SK-N-DZ (cell line): ENCODE results near the gene TBX15.

Experiments used
- DNase-seq: peaks from one replicate; pipeline ENCODE4 v3.0.0-alpha.2; 2015; ENCODE audit warnings: low spot score

TBX15 gene

DNA sequence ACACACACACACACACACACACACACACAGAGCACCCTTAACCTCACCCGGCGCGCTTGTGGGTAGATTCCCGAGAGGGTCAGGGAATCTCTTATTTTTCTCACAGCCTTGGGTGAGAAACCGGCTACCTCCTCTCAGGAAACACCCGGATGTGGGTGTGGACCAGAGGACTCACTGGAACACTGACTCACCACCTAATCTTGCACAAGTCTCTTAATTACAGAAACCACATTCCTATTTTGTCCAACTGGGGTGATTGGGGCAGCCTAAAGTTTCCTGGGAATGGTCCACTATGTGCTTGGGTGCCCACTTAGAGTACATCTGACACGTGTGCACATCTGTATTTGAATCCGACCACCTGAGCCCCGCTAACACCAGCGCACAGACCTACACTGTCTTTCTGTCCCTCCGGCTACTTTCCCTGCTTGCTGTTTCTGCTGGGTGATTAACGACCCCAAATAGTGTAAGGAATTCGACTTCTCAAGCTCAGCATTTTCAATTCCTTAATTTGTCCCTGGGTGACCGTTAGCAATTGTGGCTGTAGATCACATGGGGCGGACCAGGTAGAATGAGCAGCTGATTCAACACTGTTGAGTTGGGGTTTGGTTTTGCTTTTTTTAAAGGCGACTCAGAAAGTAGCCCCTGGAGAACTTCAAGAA, 14.0 kb upstream of the TBX15 start:
- no peak for DNase-seq

DNA sequence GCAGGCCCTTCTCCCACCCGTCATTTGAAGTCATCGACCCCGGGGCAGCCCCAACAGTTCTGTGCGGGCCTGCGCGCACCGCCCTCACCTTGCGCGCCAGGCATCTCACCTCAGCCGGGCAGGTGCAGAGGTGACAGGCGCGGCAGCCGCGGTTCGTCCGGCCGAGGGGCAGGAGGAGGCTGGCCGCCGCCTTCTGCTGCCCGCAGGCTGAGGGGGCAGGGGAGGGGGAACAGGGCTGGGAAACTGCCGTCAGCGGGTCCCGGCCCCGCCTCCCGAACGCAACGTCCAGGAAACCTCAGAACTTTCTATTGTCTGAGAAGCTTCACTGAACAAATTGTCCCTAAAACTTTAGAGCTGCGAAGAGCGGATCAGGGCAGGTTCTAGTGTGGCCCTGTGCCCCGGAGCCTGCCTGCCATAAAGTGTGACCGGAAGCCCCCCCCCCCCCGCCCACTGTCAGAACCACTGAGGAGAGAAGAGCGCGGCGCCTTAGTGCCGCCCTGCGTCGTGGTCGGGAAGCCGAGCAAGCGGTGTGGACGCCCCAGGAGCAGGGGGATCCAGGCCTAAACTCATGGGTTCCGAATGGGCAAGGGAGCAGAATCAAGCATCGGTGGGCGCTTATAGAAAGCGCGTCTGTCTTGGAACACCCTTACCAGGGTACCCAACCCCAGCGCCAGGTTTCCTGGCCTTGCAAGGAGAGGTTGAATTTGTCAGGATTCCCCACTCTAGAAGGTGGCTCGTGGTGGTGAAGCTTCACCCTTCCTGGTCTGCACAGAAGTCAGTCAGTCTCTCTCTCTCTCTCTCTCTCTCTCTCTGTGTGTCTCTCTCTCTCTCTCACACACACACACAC, 13.3 kb upstream of the TBX15 start:
- no peak for DNase-seq

DNA sequence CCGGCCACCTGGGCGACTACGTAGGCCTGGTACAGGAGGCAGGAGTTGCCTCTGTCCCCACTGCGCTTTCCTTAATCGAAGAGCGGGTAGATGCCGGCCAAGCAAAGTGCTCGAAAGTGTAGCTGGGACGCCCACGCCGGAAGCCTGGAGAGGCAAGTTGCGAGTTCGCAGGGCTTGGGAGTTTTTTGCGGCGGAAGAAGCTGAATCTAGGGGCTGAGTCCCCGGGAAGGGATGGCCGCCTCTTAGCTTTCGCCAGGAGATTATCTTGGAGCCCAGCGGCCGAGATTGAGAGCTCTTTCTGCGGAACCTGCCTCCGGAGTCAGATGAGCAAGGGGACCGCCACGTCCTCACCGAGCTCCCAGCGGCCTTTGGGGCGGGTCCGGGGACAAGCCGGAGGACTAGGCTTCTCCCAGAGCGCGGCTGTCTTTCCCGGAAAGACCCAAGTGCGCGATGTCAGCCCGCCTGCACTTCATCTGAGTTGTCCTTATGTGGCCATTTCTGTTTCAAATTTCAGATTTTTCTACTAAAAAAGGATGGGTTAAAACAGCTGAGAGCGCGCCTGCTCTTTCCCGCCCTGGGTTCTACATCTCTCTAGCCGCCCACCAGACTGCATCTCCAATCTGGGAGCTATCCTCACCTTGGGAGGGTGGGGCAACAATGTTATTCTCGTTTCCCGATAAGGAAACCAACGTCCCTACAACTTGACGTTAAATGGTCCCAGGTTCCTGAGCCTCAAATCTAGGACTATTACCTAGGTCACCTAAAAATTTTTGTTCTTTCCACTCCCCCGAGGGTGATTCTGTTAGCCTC, 12.4 kb upstream of the TBX15 start:
- no peak for DNase-seq

DNA sequence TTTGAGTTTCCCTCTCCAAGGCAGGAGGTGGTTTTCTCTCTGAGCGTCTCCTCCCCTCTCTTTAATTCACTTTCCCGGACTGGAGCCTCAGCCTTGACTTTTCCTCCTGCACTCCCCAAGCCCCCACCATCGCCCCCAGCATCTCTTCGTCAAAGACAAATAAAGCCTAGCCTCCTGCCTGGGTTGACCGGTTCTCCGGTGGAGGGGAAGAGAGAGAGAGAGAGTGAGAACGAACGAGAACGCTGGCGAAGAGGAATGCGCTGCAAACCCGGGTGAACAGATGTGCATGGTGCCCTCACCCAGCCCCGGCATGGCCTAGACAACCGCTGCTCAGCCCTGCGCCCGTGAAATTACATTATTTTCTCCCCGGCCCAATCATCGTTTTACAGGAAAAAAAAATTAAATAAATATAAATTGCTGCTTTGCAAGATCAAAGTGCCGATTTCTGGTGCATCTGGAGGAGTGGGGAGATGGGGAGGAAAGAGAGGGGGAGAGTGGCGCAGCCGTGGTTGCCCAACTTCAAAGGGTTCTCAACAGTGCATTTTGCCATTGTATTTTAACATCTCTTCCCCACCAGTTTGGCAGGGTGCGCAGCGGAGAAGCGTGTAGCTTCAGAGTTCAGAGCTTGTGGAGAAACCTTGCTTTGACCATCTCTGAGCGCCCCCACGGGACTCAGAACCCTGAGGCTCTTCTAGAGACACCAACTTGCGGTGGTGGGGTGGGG, 11.4 kb upstream of the TBX15 start:
- DNase-seq, result no peak

DNA sequence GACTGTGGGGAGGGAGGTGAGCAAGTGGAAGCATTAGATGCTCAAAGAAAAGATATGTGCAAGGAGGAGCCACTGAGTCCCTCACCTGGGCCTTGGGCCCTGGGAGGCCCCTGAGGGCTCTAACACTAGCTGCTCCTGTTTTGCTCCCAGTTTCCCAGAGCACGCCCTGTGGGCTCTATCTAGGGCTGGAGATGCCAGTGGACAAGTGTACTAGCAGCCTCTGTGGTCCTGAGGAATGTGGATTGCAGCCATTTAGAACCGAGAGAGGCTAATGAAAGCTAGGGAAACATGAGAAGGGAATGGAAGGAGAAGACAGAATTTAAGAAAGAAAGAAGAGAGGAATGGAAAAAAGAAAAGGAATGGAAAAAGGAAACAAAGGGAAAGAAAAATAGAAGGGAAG, 10.0 kb upstream of the TBX15 start:
- no peak for DNase-seq

DNA sequence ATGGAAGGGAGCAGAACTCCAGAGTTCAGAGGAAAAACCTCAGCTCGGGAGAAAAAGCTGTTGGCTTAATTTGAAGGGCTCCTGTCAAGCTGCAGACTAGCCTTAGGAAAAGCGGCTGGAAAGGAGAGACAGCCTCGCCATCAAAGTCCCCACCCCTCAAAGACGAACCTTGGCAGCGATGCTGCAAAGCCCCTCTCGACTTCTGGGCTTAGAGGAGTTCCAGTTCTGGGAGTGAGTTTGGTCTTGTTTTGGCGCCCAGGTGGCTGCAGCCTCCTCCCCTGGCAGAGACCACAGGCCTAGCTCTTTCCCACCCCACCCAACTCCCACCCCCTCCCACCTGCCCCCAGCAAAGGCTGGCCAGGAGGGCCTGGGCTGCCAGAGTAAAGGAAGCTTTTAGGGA, 9.1 kb upstream of the TBX15 start:
- DNase-seq, result no peak

DNA sequence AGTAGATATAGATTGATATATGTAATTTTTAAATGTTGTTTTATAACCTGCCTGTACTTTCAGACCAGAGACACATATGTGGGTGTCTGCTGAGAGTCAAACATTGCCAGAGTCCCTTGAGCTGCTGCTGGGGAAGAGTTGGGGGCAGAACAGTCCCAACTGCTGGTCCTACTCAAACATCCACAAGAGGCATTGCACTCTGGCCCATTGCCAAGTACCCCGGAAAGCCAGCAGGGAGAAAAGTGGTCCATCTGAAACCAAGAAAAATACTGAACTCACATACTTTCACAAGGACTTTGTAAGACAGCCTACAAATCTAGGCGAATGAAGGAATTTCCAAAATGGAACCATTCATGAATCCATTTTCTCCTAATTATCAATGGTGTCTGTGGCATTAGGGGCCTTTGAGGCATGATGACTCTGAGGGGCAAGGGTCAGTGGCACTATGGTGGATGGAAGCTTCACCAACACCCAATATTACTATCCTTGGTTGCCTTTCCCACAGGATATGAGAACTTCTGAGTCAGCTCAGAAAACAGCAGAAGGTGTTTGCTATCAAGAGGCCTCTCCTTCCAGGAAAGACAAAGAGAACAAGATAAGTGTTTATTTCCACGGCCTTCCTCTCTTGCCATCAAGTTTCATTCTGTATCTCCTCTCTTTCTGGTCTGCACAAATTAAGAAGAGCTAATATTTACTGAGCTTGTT, 7.3 kb upstream of the TBX15 start:
- no peak for DNase-seq

DNA sequence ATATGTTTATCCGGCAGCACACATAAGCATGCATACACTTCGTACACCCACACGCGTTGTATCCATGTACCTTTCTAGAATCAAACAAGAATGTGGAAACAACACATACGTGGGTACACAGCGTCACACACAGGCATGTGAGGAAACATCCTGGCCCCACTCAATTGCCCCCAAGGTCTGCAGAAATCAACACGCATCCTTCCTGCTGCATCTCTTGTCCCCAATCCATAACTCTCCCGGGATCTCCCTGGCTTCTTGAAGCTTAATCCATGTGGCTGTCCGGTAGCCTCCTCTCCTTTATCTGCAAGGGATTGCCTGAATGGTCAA, 5.5 kb upstream of the TBX15 start:
- no peak for DNase-seq

DNA sequence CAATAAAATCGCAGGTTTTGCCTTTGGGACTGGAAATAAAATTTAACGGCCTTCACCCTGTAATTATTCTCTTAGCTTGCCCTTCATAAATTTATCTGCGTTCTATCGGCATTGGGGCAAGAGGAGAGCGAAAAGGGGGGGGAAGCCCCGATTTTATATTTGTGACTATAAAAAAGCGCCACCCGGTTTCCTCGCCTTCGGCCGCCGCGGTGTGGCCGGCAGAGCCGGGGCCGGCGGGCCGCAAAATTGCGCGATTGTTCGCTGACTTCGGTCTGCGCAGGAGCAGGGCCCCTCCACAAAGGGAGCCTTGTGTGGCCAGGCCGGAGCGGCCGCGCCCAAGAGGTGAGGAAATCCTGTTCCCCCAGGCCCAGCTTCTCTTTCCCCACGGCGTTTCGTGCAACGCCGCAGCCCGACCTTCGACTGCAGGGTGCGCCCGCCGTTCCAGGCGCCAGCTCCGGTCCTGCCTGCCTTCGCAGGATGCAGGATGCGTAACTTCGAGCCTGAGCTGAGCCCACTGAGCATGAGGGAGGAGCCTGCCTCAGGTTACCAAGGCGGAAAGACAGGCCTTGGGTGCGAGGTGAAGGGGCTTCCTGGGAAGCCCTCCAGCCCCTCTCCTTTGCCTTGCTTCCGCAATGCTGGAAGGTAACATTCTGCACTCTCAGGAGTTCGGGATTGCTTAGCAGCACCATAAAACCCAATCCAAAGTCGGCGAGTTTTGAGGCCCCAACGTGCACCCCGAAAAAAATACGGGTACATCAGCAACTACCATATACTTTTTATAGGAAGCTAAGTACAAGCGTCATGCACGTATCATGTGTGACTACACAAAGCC, 4.9 kb upstream of the TBX15 start:
- DNase-seq, result no peak

DNA sequence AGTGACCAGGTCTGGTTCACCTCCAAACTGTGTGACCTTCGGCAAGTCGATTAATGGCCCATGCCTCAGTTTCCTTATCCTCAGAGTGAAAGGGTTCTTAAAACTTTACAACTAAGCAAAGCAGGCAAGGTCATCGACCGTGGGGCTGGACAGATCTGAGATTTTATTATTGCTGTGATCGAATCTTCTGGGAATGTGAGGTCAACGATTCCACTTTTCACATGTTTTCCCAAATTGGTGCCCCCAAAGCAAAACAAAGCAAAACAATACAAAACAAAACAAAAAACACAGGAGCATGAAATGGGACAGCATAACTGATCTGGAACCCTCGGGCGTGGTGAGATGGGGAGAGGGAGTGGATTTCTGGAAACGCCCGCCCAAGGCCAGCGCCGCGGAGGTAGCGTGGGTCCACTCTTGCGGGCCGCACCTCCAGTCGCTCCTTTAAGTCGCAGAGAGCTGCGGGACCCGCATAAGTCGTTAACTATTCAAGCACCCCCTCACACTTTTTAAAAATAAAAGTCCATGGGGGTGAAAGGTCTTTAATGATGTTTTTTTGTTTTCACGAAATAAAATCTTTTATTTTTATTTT, 4.2 kb upstream of the TBX15 start:
- DNase-seq, result no peak

DNA sequence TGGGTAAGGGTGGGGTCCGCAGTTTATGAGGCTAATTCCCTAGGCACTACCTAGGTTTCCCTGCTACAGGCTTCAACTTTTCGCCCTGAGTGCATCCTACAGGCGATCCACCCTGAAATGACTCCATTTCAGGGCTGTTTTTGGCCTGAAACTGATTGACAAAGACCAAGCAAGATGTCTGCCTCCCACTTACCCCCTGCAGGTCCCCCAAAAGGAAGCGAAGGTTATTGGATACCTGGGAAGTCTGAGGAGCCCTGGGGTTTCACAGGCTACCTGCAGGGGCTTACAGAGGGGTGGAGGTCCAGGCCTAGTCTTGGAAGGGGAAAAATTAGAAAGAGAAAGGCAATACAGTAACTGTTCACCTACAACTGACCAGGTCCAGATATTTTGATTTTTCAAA, 3.3 kb upstream of the TBX15 start:
- no peak for DNase-seq

DNA sequence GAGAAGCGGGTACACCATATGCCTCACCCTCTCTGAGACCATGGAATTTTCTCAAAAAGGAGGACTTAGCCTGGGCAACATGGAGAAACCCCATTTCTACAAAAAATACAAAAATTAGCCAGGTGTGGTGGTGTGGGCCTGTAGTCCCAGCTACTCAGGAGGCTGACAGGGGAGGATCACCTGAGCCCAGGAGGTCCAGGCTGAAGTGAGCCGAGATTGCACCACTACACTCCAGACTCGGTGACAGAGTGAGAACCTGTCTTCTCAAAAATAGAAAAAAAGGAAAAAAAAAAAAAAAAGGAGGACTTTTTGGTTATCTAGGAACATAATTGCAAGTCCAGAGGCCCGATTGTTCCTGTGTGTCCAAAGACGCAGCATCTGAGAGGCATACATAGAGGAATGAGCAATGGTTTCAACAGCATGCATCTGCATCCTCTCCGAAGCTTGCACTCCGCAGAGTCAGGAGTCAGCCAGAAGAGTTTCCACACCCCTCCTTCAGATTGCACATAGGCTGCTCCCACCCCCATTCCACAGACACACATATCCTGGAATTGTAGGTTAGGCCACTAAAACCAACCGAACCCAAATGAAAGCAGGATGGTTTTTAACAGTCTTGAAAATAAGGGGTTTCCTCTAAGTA, 2.5 kb upstream of the TBX15 start:
- DNase-seq, result no peak

DNA sequence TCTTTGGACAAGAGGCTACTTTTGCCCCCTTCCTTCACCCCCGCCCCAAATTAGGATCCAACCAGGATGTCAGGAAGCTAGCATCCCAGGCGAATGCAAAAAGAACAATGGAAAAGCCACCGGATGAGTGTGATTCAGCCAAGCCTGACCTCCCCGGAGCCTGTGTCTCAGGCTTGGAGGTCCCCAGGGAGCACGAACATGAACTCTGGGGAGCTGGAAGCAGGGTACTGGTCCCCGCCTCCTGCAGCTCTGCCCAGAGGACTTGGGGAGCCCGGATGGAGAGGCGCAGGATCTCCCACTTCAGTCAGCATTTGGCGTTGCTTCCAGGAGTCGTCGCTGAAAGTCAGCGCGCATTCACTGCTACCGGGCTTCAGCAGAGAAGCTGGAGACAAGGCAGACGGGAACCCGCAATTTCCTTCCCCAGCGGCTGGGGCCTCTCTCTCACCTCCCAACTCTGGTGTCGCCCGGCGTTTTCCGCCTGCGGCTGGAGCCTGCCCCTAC, 1.8 kb upstream of the TBX15 start:
- no peak for DNase-seq

DNA sequence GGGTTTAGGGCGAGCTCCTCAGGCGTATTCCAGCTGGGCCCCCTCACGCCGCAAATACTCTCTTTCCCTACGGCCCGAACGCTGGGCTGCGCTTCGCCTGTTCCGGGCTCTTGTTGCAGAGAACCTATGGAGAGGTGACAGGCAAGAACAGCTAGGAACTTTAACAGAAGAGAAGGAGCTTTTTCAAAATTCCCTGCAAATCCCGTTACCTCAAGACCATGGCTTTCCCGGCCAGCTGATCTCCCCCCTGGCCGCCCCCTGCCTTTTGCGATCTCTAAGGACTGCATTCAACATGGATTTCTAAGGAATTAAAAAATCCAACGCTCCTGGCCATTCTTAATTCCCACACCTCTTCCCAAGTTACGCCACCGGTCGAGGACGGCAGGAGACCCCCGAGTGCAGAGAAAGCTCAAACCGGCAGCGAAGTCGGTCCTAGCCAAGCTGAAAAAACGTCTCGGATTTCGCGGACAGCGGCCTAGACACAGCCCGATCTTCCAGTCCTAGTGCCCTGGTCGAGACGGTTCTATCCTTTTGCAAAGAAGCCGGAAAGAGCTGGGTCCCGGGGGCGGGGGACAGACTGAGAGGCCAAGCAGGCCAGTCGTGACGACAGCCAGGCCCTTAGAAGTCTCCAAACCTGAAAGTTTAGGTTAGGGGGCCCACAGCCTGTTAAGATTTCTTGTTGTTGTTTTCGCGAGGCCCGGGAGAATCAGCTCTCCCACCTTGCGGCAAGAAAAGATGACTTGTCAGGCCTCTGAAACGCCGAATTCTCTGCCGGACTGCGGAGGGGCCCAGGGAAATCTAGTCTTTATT, 1.1 kb upstream of the TBX15 start:
- no peak for DNase-seq

DNA sequence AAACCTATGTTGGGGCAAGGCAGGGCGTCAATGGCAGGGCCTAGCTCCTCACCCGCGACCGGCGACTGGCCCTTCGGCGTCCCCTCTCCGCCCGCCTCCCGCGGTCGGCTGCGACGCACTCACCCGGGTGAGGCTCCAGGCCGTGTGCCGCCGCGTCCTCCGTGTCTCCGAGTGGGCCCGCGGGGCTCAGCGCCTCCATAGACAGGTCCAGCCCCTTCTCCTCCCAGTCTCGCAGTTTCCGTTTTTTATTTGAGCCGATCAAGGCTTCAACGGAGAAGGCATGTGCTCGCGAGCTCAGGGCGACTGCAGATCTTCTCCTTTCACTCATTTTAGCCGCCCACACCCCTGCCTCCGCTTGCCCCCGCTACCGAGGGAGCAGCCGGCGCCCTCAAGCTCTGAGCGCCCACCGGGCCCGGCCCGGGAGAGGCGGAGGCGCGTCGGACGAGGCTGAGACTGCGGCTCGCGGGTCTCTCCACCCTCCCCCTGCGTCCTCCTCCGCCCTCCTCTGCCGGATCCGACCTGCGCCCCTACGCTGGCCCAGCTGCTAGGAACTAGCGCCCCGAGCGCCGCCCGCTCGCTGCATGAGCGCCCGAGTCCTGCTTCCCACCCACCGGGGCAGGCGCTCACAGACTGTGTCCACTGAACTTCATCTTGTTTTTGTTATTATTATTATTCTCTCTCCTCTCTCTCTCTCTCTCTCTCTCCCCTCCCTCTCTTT, 516 bp downstream of the TBX15 start:
- no peak for DNase-seq

DNA sequence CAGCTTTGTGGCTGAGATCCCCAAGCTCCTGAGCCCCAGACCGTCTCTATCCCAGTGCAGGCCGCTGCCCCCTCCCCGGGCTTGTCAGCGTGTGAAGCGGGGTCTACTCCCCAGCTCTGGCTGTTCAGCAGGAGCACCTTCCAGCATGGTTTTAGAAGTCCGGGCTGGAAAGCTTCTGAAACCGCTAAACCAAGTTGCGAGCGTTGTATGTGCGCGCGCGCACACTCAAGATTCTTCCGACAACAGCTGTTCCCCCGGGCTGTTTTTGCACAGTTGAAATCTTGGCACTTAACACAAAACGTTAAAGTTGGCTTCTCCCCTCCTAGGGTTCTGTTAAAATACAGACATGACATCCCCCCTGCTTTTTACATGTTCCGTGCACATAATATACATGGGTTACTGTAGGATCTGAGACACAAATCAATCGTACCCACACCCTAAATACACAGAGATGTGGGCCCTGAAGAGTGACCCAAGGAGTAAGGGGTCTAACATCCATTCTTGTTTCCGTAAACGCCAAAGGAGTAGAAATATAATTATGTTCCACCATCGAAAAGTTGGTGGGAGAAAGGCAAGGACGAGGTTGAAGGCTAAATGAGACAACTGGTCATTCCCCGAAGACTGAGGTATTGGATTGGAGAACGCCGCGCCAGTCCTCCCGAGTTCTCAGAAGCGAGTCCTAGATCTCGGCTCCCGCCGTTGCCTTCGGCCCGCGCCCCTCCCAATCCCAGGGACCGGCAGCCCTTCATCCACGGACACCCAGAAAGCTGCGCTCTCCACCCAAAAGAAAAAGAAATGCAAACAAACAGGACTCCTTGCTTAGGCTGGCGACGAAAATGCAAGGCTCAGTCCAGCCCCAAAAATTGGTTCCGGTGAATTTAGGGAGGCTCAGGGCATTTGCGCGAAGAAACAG, 1.3 kb downstream of the TBX15 start:
- no peak for DNase-seq
